MCF 10A (cell line): Measurements from ENCODE around the gene UBE2E3. TPM values are rescaled to one million over a fixed set of nuclear protein-coding genes. Genes with fewer than 3 reads are reported as not detected.

Experiments used
- BruUV-seq: library from RNA; stranded (reverse); fragments of 400-500 nt; replicated peaks from 2 replicates; lab custom pipeline; 2021; lab: Mats Ljungman, UMichigan
- CTCF ChIA-PET: fragments of 300-600 bp; sonication (Branson Sonifier 250); formaldehyde crosslinking; extraction: SDS; loops from one replicate; lab custom pipeline; 2021; ENCODE audit warnings: antibody characterized with exemption, inconsistent platforms; lab: Yijun Ruan, JAX
- POLR2A ChIA-PET: fragments of 300-600, 350-650 bp; sonication (Branson Sonifier 250); formaldehyde crosslinking; extraction: SDS; loops from one replicate; lab custom pipeline; 2020; ENCODE audit warnings: antibody characterized with exemption, inconsistent platforms; lab: Yijun Ruan, JAX
- DNase-seq: peaks from one replicate; pipeline ENCODE4 v3.0.0-alpha.2; 2018; ENCODE audit not compliant: unreplicated experiment
- H3K27ac Mint-ChIP-seq: one replicate; pipeline ENCODE4 v1.8.0; 2022; ENCODE audit warnings: mild to moderate bottlenecking, low read depth, mixed read lengths; ENCODE audit not compliant: unreplicated experiment
- H3K27me3 Mint-ChIP-seq: one replicate; pipeline ENCODE4 v1.8.0; 2022; ENCODE audit warnings: mixed read lengths; ENCODE audit not compliant: insufficient read depth, unreplicated experiment
- H3K36me3 Mint-ChIP-seq: one replicate; pipeline ENCODE4 v1.8.0; 2022; ENCODE audit warnings: mild to moderate bottlenecking, moderate library complexity, mixed read lengths; ENCODE audit not compliant: insufficient read depth, unreplicated experiment
- H3K4me1 Mint-ChIP-seq: one replicate; pipeline ENCODE4 v1.8.0; 2022; ENCODE audit warnings: mixed read lengths; ENCODE audit not compliant: insufficient read depth, unreplicated experiment
- H3K4me3 Mint-ChIP-seq: one replicate; pipeline ENCODE4 v1.8.0; 2022; ENCODE audit warnings: mild to moderate bottlenecking, moderate library complexity, mixed read lengths; ENCODE audit not compliant: unreplicated experiment
- H3K9me3 Mint-ChIP-seq: one replicate; pipeline ENCODE4 v1.8.0; 2022; ENCODE audit warnings: mixed read lengths; ENCODE audit not compliant: unreplicated experiment
- intact Hi-C: fragments of 100-400 bp; cut with micrococcal nuclease; formaldehyde crosslinking; loops from 2 replicates; pipeline ENCODE4 v1.14.1; 2022
- total RNA-seq: library from RNA; stranded (reverse); gene quantifications from 2 replicates; pipeline ENCODE4 v1.2.3, GENCODE V29; 2022
- TF ChIP-seq, protein P1 (sequence below): fragments of 200-600 bp; IDR thresholded peaks from one replicate; pipeline ENCODE4 v1.8.0; 2022; ENCODE audit warnings: antibody characterized with exemption, mild to moderate bottlenecking; ENCODE audit not compliant: unreplicated experiment

The UBE2E3 gene
- total RNA-seq, 1 experiment from 2014 or later = 69.3 TPM

DNA sequence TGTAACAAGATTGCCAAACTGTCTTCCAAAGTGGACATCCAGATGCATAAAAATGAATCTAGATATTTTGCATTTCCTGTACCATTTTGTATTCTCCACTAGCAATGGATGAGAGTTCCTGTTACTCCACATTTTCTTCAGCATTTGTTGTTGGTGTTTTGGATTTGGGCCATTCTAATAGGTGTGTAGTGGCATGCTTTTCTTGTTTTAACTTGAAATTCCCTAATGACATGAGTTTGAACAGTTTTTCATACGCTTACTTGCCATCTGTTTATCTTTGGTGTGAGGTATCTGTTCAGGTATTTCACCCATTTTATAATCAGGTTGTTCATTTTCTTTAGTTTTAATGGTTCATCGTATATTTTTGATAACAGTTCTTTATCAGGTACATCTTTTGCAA lies 73.9 kb downstream of the UBE2E3 start:
- intact Hi-C loops = no loop called here
- Mint-ChIP-seq H3K36me3 (peaks cover 5% of the 10 kb centered on the region), H3K9me3 (peaks cover 9% of the 10 kb centered on the region), H3K4me1 (peaks cover 23% of the 10 kb centered on the region), H3K27me3 (no peaks in the 10 kb centered on the region), H3K4me3 (no peak overlapping the region), H3K27ac (no peak overlapping the region)
- ChIA-PET CTCF (interaction anchor here (0.7 to 2.1 kb wide), 3 partner anchors 814 to 959 kb away, joined by 3 to 5 read pairs (median 4); no protein-coding TSS in a partner anchor), POLR2A (interaction anchor here (0.7 kb wide), 1 partner anchor 1946 kb away, joined by 3 read pairs; no protein-coding TSS in a partner anchor)
- BruUV-seq = no TSS peak
- TF ChIP-seq, protein P1, sequence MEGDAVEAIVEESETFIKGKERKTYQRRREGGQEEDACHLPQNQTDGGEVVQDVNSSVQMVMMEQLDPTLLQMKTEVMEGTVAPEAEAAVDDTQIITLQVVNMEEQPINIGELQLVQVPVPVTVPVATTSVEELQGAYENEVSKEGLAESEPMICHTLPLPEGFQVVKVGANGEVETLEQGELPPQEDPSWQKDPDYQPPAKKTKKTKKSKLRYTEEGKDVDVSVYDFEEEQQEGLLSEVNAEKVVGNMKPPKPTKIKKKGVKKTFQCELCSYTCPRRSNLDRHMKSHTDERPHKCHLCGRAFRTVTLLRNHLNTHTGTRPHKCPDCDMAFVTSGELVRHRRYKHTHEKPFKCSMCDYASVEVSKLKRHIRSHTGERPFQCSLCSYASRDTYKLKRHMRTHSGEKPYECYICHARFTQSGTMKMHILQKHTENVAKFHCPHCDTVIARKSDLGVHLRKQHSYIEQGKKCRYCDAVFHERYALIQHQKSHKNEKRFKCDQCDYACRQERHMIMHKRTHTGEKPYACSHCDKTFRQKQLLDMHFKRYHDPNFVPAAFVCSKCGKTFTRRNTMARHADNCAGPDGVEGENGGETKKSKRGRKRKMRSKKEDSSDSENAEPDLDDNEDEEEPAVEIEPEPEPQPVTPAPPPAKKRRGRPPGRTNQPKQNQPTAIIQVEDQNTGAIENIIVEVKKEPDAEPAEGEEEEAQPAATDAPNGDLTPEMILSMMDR = no peak
- no peak for DNase-seq

DNA sequence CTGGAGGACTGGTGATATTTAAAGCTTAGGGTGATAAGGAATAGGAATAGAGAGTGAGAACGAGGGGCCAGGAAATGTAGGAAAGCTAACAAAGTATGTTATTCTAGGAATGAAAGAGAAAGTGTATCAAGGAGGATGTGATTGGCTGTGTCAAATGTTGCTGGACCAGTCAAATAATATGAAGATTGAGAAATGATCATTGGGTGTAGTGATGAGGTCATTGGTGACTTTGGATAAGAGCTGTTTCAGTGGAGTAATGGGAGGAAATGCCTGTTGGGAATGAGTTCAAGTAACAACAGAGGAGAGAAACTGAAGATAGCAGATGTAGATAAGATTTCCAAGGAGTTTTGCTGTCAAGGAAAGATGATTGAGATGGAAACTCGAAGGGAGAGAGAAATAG lies 74.4 kb downstream of the UBE2E3 start:
- BruUV-seq = no TSS peak
- no peaks in the 10 kb centered on the region for H3K27me3 Mint-ChIP-seq
- peaks cover 9% of the 10 kb centered on the region for H3K9me3 Mint-ChIP-seq
- no peak overlapping the region for H3K27ac Mint-ChIP-seq
- TF ChIP-seq, protein P1 = no peak
- POLR2A ChIA-PET = interaction anchor here (0.7 to 0.9 kb wide), 2 partner anchors 929 to 1946 kb away, joined by 3 to 6 read pairs; no protein-coding TSS in a partner anchor
- H3K4me3 Mint-ChIP-seq = no peak overlapping the region
- CTCF ChIA-PET = interaction anchor here (0.7 to 2.1 kb wide), 2 partner anchors 929 to 960 kb away, joined by 3 to 5 read pairs; no protein-coding TSS in a partner anchor
- H3K4me1 Mint-ChIP-seq = peaks cover 23% of the 10 kb centered on the region
- peaks cover 5% of the 10 kb centered on the region for H3K36me3 Mint-ChIP-seq
- intact Hi-C loops = loop anchor here (5.0 kb wide), 2 partner anchors 73 to 533 kb away; partner anchors contain the start of gene UBE2E3
- DNase-seq = no peak

DNA sequence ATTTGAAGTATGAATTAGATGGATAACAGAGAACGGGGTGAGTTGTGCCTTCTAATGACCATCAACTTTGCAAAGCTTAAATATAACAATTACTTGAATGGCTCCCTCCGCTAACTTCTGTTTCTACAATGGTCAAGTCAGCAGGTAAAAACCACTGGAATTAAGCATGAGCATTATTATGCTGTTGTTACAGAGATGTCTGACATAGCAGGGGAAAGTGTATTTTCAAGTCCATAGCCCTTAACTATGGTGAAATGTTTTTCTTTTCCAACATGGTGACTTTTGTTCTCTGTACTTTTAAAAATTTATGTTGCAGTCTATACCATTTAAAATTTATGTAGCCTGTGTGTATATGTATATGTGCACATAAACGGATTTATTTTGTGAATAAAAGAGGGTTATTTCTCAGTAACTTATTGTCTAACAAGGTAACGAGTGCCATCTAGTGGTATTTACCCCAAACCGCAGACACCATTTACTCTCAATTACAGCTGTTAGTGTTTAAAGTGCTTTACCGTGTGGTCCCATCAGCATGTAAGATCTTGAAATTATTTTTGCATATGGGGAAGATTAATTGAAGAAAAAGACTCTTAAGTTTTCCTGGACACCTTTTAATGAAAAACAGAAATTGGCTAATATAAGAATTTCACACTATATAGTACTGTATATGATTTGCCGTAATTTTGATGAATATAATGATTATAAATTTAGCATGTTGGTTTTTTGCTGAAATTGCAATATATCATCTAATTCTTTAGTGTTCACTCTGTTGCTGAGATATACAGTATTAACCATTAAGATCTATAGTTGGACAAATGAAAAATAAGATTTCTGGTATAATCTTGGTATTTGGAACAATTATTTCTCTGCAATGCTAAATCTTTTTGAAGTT lies 78.2 kb downstream of the UBE2E3 start:
- Mint-ChIP-seq H3K27me3 (no peaks in the 10 kb centered on the region), H3K27ac (no peak overlapping the region), H3K36me3 (peaks cover 5% of the 10 kb centered on the region), H3K4me3 (no peak overlapping the region), H3K4me1 (peaks cover 16% of the 10 kb centered on the region), H3K9me3 (peaks cover 9% of the 10 kb centered on the region)
- POLR2A ChIA-PET = interaction anchor here (0.8 to 1.7 kb wide), 6 partner anchors 12 to 935 kb away, joined by 3 to 7 read pairs (median 4); no protein-coding TSS in a partner anchor
- DNase-seq = peak; percentile 53
- no TSS peak for BruUV-seq
- intact Hi-C loops = loop anchor here (1.0 to 5.0 kb wide), 5 partner anchors 76 to 933 kb away; partner anchors contain the start of gene UBE2E3
- CTCF ChIA-PET = interaction anchor here (0.5 to 3.7 kb wide), 20 partner anchors 8 to 944 kb away, joined by 3 to 25 read pairs (median 4); partner anchors contain the start of gene UBE2E3
- TF ChIP-seq, protein P1 = peak; percentile 80

DNA sequence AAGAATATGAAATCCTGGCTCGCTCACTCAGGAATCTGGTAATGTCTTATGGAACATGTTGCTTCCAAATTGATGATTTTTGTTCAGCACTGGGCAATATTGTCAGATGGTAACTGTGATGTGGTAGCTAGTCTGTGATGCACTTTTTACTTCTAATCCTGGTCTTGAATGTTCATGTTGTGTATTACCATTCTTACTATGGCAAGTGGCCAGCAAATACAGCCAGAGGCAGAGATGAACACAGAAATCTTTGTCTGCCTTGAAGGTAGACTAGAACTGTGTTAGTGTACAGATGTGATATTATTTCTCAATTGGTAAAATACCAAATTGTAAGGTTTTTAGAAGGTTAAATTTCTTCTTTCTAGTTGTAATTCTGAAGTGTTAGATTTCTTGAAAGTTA lies 83.3 kb downstream of the UBE2E3 start:
- TF ChIP-seq, protein P1 = no peak
- ChIA-PET POLR2A (no interaction called here), CTCF (interaction anchor here (0.7 kb wide), 1 partner anchor 755 kb away, joined by 3 read pairs; no protein-coding TSS in a partner anchor)
- Mint-ChIP-seq H3K4me3 (no peak overlapping the region), H3K9me3 (no peaks in the 10 kb centered on the region), H3K27ac (peak overlapping the region; percentile 55), H3K36me3 (peaks cover under 1% of the 10 kb centered on the region), H3K4me1 (peaks cover 6% of the 10 kb centered on the region), H3K27me3 (no peaks in the 10 kb centered on the region)
- intact Hi-C loops = no loop called here
- DNase-seq = peak; percentile 22
- BruUV-seq = no TSS peak
